MCF 10A (cell line): ENCODE data around the gene TMEM61. TPM values are rescaled to one million over a fixed set of nuclear protein-coding genes. Genes with fewer than 3 reads are reported as not detected.
A peak's percentile ranks its signal among the peaks of the same experiment; 100 is the strongest.

ENCODE experiments used
- BruUV-seq: library from RNA; stranded (reverse); fragments of 400-500 nt; replicated peaks from 2 replicates; lab custom pipeline; 2021; lab: Mats Ljungman, UMichigan
- CTCF ChIA-PET: fragments of 300-600 bp; sonication (Branson Sonifier 250); formaldehyde crosslinking; extraction: SDS; loops from one replicate; lab custom pipeline; 2021; ENCODE audit warnings: antibody characterized with exemption, inconsistent platforms; lab: Yijun Ruan, JAX
- POLR2A ChIA-PET: fragments of 300-600, 350-650 bp; sonication (Branson Sonifier 250); formaldehyde crosslinking; extraction: SDS; loops from one replicate; lab custom pipeline; 2020; ENCODE audit warnings: antibody characterized with exemption, inconsistent platforms; lab: Yijun Ruan, JAX
- DNase-seq: peaks from one replicate; pipeline ENCODE4 v3.0.0-alpha.2; 2018; ENCODE audit not compliant: unreplicated experiment
- H3K27ac Mint-ChIP-seq: one replicate; pipeline ENCODE4 v1.8.0; 2022; ENCODE audit warnings: mild to moderate bottlenecking, low read depth, mixed read lengths; ENCODE audit not compliant: unreplicated experiment
- H3K27me3 Mint-ChIP-seq: one replicate; pipeline ENCODE4 v1.8.0; 2022; ENCODE audit warnings: mixed read lengths; ENCODE audit not compliant: insufficient read depth, unreplicated experiment
- H3K36me3 Mint-ChIP-seq: one replicate; pipeline ENCODE4 v1.8.0; 2022; ENCODE audit warnings: mild to moderate bottlenecking, moderate library complexity, mixed read lengths; ENCODE audit not compliant: insufficient read depth, unreplicated experiment
- H3K4me1 Mint-ChIP-seq: one replicate; pipeline ENCODE4 v1.8.0; 2022; ENCODE audit warnings: mixed read lengths; ENCODE audit not compliant: insufficient read depth, unreplicated experiment
- H3K4me3 Mint-ChIP-seq: one replicate; pipeline ENCODE4 v1.8.0; 2022; ENCODE audit warnings: mild to moderate bottlenecking, moderate library complexity, mixed read lengths; ENCODE audit not compliant: unreplicated experiment
- H3K9me3 Mint-ChIP-seq: one replicate; pipeline ENCODE4 v1.8.0; 2022; ENCODE audit warnings: mixed read lengths; ENCODE audit not compliant: unreplicated experiment
- intact Hi-C: fragments of 100-400 bp; cut with micrococcal nuclease; formaldehyde crosslinking; loops from 2 replicates; pipeline ENCODE4 v1.14.1; 2022
- total RNA-seq: library from RNA; stranded (reverse); gene quantifications from 2 replicates; pipeline ENCODE4 v1.2.3, GENCODE V29; 2022
- TF ChIP-seq, protein P1 (sequence below): fragments of 200-600 bp; IDR thresholded peaks from one replicate; pipeline ENCODE4 v1.8.0; 2022; ENCODE audit warnings: antibody characterized with exemption, mild to moderate bottlenecking; ENCODE audit not compliant: unreplicated experiment

Gene TMEM61
- total RNA-seq, 1 experiment from 2014 or later = not detected

DNA sequence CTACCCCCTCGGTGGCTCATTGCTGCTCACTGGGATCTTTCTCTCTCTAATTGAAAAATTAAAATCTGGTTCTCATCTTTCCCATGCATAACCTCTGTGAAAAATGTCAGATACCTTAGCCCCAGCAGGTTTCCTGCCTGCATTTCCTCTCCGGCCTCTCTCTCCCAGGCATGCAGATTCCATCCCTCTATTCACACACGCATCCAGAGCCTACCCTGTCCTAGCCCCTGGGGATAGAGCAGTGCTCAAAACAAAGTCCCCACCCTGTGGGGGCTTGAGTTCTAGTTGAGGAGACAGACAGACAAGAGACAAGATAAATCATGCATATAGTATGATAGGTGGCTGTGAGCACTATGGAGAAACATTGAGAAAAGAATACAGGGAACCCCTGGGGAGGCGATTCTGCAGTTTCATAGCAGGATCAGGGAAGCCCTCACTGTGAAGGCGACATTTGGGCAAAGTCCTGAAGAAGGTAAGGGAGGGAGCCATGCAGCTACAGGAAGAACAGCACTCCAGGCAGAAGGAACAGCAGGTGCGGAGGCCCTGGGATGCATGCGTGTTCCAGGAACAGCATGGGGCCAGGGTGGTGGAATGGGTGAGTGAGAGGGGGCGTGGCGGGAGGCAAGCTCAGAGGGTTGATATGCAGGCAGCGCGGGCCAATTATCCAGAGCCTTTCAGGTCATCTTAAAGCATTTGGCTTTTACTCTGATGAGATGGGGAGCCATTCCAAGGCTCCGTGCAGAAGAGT, 14.8 kb downstream of the TMEM61 start:
- no TSS peak for BruUV-seq
- intact Hi-C loops = no loop called here
- CTCF ChIA-PET = interaction anchor here (0.6 to 22.1 kb wide), 13 partner anchors 9 to 1382 kb away, joined by 3 to 385 read pairs (median 9); partner anchors contain the start of gene DHCR24
- Mint-ChIP-seq H3K9me3 (no peaks in the 10 kb centered on the region), H3K4me3 (no peak overlapping the region), H3K27me3 (no peaks in the 10 kb centered on the region), H3K4me1 (peaks cover 5% of the 10 kb centered on the region), H3K27ac (no peak overlapping the region), H3K36me3 (no peaks in the 10 kb centered on the region)
- TF ChIP-seq, protein P1, sequence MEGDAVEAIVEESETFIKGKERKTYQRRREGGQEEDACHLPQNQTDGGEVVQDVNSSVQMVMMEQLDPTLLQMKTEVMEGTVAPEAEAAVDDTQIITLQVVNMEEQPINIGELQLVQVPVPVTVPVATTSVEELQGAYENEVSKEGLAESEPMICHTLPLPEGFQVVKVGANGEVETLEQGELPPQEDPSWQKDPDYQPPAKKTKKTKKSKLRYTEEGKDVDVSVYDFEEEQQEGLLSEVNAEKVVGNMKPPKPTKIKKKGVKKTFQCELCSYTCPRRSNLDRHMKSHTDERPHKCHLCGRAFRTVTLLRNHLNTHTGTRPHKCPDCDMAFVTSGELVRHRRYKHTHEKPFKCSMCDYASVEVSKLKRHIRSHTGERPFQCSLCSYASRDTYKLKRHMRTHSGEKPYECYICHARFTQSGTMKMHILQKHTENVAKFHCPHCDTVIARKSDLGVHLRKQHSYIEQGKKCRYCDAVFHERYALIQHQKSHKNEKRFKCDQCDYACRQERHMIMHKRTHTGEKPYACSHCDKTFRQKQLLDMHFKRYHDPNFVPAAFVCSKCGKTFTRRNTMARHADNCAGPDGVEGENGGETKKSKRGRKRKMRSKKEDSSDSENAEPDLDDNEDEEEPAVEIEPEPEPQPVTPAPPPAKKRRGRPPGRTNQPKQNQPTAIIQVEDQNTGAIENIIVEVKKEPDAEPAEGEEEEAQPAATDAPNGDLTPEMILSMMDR = no peak
- no peak for DNase-seq
- POLR2A ChIA-PET = interaction anchor here (0.6 to 1.9 kb wide), 2 partner anchors 45 to 73 kb away, joined by 4 to 7 read pairs; no protein-coding TSS in a partner anchor

DNA sequence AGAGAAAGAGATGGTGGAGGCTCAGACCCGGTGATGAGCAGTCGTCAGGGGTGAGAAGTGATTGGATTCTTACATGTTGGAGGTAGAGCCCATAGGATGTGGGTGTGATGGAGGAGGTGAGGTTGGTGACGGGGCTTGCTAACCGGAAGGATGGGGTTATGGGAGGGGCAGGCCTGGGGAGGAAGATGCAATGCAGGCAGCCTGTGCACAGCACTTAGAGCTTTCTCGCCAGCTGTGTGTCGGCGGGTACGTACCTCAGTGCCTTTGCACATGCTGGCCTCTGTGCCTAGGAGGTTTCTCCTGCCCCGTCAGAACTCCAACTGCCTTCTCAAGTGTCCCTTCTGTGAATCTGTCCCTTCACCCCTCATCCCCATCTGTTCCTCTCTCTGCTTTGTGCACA, 15.4 kb downstream of the TMEM61 start:
- H3K9me3 Mint-ChIP-seq = no peaks in the 10 kb centered on the region
- H3K4me3 Mint-ChIP-seq = no peak overlapping the region
- DNase-seq = no peak
- peaks cover 5% of the 10 kb centered on the region for H3K4me1 Mint-ChIP-seq
- no peaks in the 10 kb centered on the region for H3K36me3 Mint-ChIP-seq
- POLR2A ChIA-PET = interaction anchor here (0.6 to 1.9 kb wide), 4 partner anchors 39 to 73 kb away, joined by 4 to 7 read pairs (median 4); no protein-coding TSS in a partner anchor
- no TSS peak for BruUV-seq
- TF ChIP-seq, protein P1 = no peak
- no peak overlapping the region for H3K27ac Mint-ChIP-seq
- intact Hi-C loops = loop anchor here (1.0 kb wide), 3 partner anchors 26 to 51 kb away; no protein-coding TSS in a partner anchor
- no peaks in the 10 kb centered on the region for H3K27me3 Mint-ChIP-seq
- CTCF ChIA-PET = interaction anchor here (0.6 to 22.1 kb wide), 26 partner anchors 9 to 1382 kb away, joined by 3 to 385 read pairs (median 6); partner anchors contain the start of gene DHCR24

DNA sequence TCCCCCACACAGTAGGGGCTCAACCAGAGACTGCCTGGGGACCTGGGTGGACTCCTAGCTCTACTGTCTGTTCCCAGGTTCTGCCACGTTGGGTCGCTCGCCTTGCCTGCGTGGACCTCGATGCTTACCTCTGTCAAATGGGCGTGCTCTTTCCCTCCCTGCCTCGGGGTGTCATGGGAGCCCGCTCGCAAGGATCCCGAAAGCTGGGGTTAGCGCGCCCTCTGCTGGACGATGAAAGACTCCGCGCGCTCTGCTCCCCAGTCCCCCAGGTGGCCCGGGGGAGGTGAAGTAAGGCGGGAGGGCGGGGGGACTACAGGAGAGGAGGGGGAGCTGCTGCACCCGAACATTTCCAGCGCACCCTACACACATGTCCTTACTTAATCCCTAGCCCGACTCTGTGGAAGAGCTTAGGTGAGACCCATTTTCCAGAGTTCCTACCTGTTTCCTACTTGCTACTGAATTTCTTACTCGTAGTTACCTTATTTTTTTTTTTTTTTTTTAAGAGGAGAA, 16.0 kb downstream of the TMEM61 start:
- Mint-ChIP-seq H3K4me1 (peaks cover 5% of the 10 kb centered on the region), H3K27me3 (no peaks in the 10 kb centered on the region), H3K27ac (no peak overlapping the region), H3K36me3 (no peaks in the 10 kb centered on the region), H3K9me3 (no peaks in the 10 kb centered on the region), H3K4me3 (no peak overlapping the region)
- CTCF ChIA-PET = interaction anchor here (0.5 to 22.1 kb wide), 34 partner anchors 8 to 1193 kb away, joined by 3 to 385 read pairs (median 4); partner anchors contain the start of gene DHCR24
- no TSS peak for BruUV-seq
- POLR2A ChIA-PET = interaction anchor here (0.7 to 1.9 kb wide), 4 partner anchors 40 to 119 kb away, joined by 3 to 7 read pairs (median 4); no protein-coding TSS in a partner anchor
- TF ChIP-seq, protein P1 = peak; percentile 80
- DNase-seq = peak; percentile 88
- intact Hi-C loops = loop anchor here (1.0 kb wide), 3 partner anchors 26 to 51 kb away; no protein-coding TSS in a partner anchor
